Stimulated activated CD8-positive, alpha-beta memory T cell treated with anti-CD3 and anti-CD28 coated beads, Interleukin-15, amount 100 ng/mL, for 1 hour (primary cell): ENCODE measurements around the gene AP1B1.

Experiments used
- DNase-seq: peaks from one replicate; pipeline ENCODE4 v3.0.0-alpha.2; 2020; ENCODE audit warnings: low read depth

The AP1B1 gene

DNA sequence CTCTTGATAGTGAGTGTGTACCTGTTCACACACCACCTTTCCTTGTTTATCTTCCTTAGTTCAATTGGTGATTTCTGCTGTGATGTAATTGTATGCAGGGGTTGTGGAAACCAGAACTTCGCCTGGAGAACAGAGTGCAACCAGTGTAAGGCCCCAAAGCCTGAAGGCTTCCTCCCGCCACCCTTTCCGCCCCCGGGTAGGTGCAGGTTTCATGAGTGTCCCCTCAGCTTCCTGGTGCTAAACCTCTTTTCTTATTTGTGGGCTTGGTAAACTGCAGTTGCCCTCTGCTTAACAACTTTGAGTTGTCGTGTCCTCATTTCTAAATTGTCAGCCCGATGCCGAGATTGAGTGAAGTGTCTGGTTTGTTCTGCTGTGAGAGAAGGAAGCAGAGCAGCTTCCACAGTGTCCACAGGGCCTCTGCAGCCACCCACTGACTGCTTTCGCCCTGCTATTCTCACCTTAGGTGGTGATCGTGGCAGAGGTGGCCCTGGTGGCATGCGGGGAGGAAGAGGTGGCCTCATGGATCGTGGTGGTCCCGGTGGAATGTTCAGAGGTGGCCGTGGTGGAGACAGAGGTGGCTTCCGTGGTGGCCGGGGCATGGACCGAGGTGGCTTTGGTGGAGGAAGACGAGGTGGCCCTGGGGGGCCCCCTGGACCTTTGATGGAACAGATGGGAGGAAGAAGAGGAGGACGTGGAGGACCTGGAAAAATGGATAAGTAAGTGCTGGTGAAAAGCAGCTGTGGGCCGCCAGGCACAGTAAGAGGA, 89.1 kb downstream of the AP1B1 start:
- DNase-seq = no peak

DNA sequence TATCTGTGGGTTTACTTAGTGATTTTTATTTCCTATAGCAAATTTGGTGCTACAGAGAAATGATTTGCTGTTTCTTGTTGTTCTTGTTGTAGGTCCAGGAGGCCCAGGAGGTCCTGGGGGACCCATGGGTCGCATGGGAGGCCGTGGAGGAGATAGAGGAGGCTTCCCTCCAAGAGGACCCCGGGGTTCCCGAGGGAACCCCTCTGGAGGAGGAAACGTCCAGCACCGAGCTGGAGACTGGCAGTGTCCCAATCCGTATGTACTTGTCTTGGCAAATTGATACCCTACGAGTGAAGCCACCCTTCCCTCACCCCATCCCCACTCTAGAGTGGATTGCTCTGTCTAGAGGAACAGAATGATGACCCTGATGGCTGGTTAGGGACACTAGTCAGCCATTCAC, 89.7 kb downstream of the AP1B1 start:
- DNase-seq = no peak

DNA sequence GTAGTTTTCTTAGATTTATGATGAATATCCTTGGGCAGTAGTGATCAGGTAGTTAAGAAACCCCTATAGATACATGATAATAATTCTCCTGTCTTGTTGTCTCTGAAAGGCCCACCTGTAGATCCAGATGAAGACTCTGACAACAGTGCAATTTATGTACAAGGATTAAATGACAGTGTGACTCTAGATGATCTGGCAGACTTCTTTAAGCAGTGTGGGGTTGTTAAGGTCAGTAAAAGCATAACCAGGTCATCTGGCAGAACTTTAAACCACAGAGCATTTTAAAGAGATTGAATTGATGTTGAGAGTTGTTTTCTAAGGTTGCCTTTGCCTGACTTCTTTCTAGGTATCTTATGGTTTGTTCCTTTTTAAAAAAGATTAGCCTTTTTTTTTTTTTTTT, 96.0 kb downstream of the AP1B1 start:
- DNase-seq = no peak

DNA sequence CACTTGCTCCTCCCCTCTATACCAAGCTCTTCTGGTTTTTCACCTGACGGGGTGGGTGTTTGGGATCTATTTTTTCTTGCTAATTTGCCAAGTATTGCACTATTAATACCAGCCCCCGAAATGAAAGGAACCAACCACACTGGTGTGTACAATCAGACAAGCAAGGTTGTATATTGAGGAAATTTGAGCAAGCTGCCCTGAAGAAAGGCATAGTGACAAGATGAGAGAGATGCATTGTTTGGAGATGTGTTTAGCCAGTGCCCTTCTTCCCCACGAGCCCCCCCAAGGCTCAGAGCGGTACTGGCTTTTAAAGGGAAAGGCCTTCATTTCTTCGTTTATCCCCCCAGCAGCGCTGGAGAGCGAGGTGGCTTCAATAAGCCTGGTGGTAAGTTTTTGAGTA, 97.2 kb downstream of the AP1B1 start:
- DNase-seq = no peak

DNA sequence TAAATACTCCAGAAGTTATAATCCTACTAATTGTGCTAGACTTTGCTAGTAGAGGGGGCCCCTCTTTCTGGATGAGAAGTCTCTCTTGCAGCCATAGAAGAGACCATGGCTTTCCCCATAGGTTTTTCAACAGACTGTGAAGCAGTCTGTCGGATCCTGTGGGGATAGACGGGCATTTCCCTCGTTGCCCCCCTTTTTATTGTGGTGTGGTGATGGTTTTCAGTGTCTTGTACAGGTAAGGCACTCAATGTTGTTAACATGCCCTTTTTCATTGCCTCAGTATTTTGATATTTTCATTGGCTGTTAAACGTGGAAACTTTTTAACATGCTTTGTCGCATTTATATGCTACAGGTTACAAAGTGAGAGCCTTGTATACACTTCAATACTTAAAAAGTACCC, 98.3 kb downstream of the AP1B1 start:
- no peak for DNase-seq

DNA sequence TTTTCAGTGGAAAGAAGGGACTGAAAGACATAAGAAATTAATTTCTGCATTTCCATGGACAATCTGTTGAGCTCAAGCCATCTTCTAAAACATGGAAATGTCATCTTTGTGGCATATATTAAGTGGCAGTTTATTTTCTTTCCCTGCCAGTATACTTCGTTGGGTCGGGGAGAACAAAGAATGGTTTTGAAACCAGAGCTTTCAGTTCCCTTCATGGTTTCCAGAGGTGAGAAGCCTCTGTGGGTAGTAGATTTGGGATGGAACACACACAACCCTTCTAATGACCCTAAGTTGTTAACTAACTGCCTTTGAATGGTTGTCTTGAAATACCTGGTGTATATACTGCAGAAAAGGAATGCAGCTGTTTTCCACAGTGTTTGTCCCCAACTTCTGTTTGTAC, 99.5 kb downstream of the AP1B1 start:
- DNase-seq = no peak

DNA sequence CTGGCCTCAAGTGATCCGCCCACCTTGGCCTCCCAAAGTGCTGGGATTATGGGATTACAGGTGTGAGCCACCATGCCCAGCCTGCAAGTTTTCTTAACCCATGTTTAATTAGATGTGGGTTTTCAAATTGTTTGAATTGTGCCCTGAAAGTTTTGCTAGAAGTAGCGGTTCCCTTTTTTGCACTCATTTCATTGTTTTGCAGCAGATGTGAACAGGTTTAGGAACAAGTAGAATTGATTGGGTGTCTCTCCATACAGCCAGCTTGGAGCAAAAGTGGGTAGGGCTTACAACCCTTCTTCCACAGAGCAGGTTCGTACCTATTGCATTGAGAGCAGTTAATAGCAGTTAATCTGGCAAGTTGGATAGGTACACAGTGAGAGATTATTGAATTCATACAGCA, 104.2 kb downstream of the AP1B1 start:
- no peak for DNase-seq

DNA sequence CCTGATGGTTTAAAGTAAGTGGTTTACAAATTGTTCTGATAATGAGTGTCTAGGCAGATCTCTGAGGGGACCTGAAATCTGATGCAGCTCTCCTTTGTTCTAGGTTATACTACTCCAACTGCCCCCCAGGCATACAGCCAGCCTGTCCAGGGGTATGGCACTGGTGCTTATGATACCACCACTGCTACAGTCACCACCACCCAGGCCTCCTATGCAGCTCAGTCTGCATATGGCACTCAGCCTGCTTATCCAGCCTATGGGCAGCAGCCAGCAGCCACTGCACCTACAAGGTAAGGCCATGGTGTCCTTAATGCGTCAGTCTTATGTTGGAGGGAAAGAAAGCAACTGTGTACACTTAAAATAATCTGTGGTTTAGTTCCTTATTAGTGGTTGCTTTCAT, 110.4 kb downstream of the AP1B1 start:
- no peak for DNase-seq
